ENCODE measurements around the gene TDG.
"Not testable (repeated sequence)": the region's sequence is repeated elsewhere in the genome, so short reads cannot be mapped to it uniquely, and the experiment has no call there.

The TDG gene

GRCh38 chr12:104022786-104023185, 57.1 kb downstream of the TDG start:
- DNase-seq (ENCODE audit: low read depth, low spot score), result no peak

DNA sequence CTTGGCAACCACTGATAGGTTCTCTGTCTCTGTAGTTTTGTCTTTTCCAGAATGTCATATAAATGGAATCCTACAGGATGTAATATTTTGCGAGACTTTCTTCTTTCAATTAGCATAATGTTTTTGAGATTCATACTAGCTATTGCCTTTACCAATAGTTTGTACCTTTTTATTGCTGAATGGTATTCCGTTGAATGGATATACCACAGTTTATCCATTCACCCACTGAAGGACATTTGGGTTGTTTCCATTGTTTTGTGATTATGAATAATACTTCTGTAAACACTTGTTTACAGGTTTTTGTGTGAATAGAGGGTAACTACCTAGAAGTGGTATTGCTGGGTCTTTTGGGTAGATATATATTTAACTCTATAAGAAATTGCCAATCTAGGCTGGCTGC, 58.0 kb downstream of the TDG start:
- no peak for DNase-seq (ENCODE audit: low read depth, low spot score)

- DNase-seq (ENCODE audit: low read depth, low spot score), result no peak
Observed at GRCh38 chr12:104024348-104024747, 58.7 kb downstream of the TDG start.

DNA sequence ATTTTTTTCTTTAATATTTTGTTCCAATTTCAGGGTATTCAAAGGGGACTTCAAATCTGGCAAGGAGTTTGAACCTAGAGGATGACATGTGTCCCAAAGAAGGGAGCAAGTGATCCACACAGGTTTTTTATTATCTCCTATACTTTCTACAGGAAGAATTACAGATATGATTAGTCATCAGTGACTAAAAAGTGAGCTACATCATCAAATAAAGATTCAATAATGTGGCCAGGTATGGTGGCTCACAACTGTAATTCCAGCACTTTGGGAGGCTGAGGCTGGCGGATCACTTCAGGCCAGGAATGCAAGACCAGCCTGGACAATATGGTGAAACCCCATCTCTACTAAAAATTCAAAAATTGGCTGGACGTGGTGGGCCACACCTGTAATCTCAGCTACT, 60.1 kb downstream of the TDG start:
- DNase-seq (ENCODE audit: low read depth, low spot score), result no peak

- DNase-seq (ENCODE audit: low read depth, low spot score), result no peak
Observed at GRCh38 chr12:104026841-104027599, 61.3 kb downstream of the TDG start.

- not testable (repeated sequence) for DNase-seq (ENCODE audit: low read depth, low spot score)
Observed at GRCh38 chr12:104030596-104030995, 64.9 kb downstream of the TDG start.

GRCh38 chr12:104036143-104036542, 70.5 kb downstream of the TDG start:
- not testable (repeated sequence) for DNase-seq (ENCODE audit: low read depth, low spot score)
